Coronary artery (tissue), 2 donors: ENCODE measurements around the gene CDC42BPA.
"Not testable (repeated sequence)": the region's sequence is repeated elsewhere in the genome, so short reads cannot be mapped to it uniquely, and the experiment has no call there.

ENCODE experiments used
- DNase-seq: peaks from one replicate; pipeline ENCODE4 v3.0.0-alpha.2; 2017; ENCODE audit warnings: low spot score
- H3K27ac ChIP-seq, 2 donors: fragments of 200-600 bp; sonication (generic); one replicate each; pipeline ENCODE4 v1.5.1; 2016 to 2019
- H3K4me3 ChIP-seq: fragments of 200-600 bp; sonication (generic); 2 replicates; pipeline ENCODE4 v1.5.1; 2016; ENCODE audit warnings: mild to moderate bottlenecking, moderate library complexity
- CTCF ChIP-seq: fragments of 200-600 bp; sonication (generic); IDR thresholded peaks from one replicate; pipeline ENCODE4 v1.5.1; 2019; ENCODE audit warnings: antibody characterized with exemption

Gene CDC42BPA

GRCh38 chr1:227003165-227003564 is 315.1 kb downstream of the CDC42BPA start:
- Histone ChIP-seq H3K27ac (no peak overlapping the region), H3K4me3 (no peak overlapping the region)
- TF ChIP-seq CTCF = no peak
- DNase-seq = no peak

GRCh38 chr1:227002531-227003049 is 315.7 kb downstream of the CDC42BPA start:
- no peak for DNase-seq
- Histone ChIP-seq H3K4me3 (no peak overlapping the region), H3K27ac (no peak overlapping the region)
- TF ChIP-seq CTCF = no peak

- not testable (repeated sequence) for DNase-seq, H3K27ac ChIP-seq, H3K4me3 ChIP-seq
Observed at GRCh38 chr1:226999579-226999978, 318.7 kb downstream of the CDC42BPA start.

- DNase-seq = no peak
- no peak for TF ChIP-seq CTCF
- peak overlapping the region in 1 of 2 donors; percentile 71 for H3K27ac ChIP-seq
- H3K4me3 ChIP-seq = no peak overlapping the region
Observed at GRCh38 chr1:226995365-226996332, 322.6 kb downstream of the CDC42BPA start.

- no peak for DNase-seq
Observed at GRCh38 chr1:226994586-226995364, 323.5 kb downstream of the CDC42BPA start.

GRCh38 chr1:226993814-226994585 is 324.3 kb downstream of the CDC42BPA start:
- no peak for DNase-seq
- peak overlapping the region in 1 of 2 donors; percentile 71 for H3K27ac ChIP-seq
- H3K4me3 ChIP-seq = peak overlapping the region; percentile 1
- TF ChIP-seq CTCF = no peak

More at GRCh38 chr1:226994586-226995364, 323.5 kb downstream of the CDC42BPA start:
- Histone ChIP-seq H3K4me3 (peak overlapping the region; percentile 1), H3K27ac (peak overlapping the region in 1 of 2 donors; percentile 71)
- TF ChIP-seq CTCF = no peak
